ENCODE measurements around the gene SOX10. TPM values are rescaled to one million over a fixed set of nuclear protein-coding genes. Genes with fewer than 3 reads are reported as not detected.
"Not testable (repeated sequence)": the region's sequence is repeated elsewhere in the genome, so short reads cannot be mapped to it uniquely, and the experiment has no call there.

SOX10 gene
- total RNA-seq, 1 experiment from 2014 or later = not detected

- H3K9me2 ChIP-seq (ENCODE audit: insufficient read depth) = no peaks in the 10 kb centered on the region
- H3K36me3 ChIP-seq (ENCODE audit: control insufficient read depth in 1 of 2, insufficient read depth in 2 of 2, low read length in 2 of 2) = peaks cover 37 to 42% of the 10 kb centered on the region in 2 experiments
- RAD21 ChIA-PET (ENCODE audit: low non-redundant PET in 1 of 2, low total read pairs in 2 of 2, uncharacterized antibody in 2 of 2, unreplicated experiment in 2 of 2) = no interaction called here
- peaks cover 7 to 17% of the 10 kb centered on the region in 2 experiments; a peak in 3 of 4 replicates for H3K4me1 ChIP-seq (ENCODE audit: control insufficient read depth in 1 of 2, insufficient read depth in 2 of 2, low read length in 2 of 2)
- peaks cover 59% of the 10 kb centered on the region for H3K79me2 ChIP-seq (ENCODE audit: insufficient read depth, low read length)
- ATAC-seq (no peak), DNase-seq (ENCODE audit: low read depth, low spot score) (no peak)
- no peak overlapping the region for H3K9ac ChIP-seq (ENCODE audit: low read length)
- CTCF ChIA-PET = no interaction called here
- no peaks in the 10 kb centered on the region for H3K27me3 ChIP-seq (ENCODE audit: insufficient read depth, low read length)
- POLR2A ChIA-PET = no interaction called here
- intact Hi-C loops (cut with micrococcal nuclease) = no loop called here
- BruUV-seq (replicated peaks) = no TSS peak
- H3K9me3 ChIP-seq (ENCODE audit: control insufficient read depth in 1 of 2, insufficient read depth in 1 of 2, low read depth in 1 of 2, low read length in 2 of 2) = no peaks in the 10 kb centered on the region
- H2AFZ ChIP-seq (ENCODE audit: low read depth, low read length, poor library complexity, severe bottlenecking) = no peak overlapping the region
- no peak for TF ChIP-seq FOSL1 (IDR thresholded peaks at IDR 0.05; ENCODE audit: low read depth)
- no peak for TF ChIP-seq SRF (IDR thresholded peaks at IDR 0.05; ENCODE audit: low read depth)
- no peak for TF ChIP-seq EZH2phosphoT487 (IDR thresholded peaks at IDR 0.05; ENCODE audit: borderline replicate concordance)
- no peak for TF ChIP-seq RAD21 (IDR thresholded peaks at IDR 0.05; ENCODE audit: low read depth)
- TF ChIP-seq ELF1 (IDR thresholded peaks at IDR 0.05; ENCODE audit: borderline replicate concordance, low read depth) = no peak
- TF ChIP-seq EGR1 (IDR thresholded peaks at IDR 0.05; ENCODE audit: low read depth) = no peak
- H3K27ac ChIP-seq (ENCODE audit: low read depth, low read length) = no peak overlapping the region
- H3K4me3 ChIP-seq (replicated peaks in 1 of 2; ENCODE audit: low read depth in 1 of 2, low read length in 2 of 2) = no peak overlapping the region
- no peaks in the 10 kb centered on the region for H4K20me1 ChIP-seq (ENCODE audit: insufficient read depth)
- H3K4me2 ChIP-seq (ENCODE audit: low read length) = no peak overlapping the region
Observed at GRCh38 chr22:37957232-37957631, 27.1 kb downstream of the SOX10 start.

- intact Hi-C loops (cut with micrococcal nuclease); BruUV-seq (replicated peaks): not testable (repeated sequence)
- peaks cover 7 to 17% of the 10 kb centered on the region in 2 experiments; a peak in 3 of 4 replicates for H3K4me1 ChIP-seq (ENCODE audit: control insufficient read depth in 1 of 2, insufficient read depth in 2 of 2, low read length in 2 of 2)
Observed at GRCh38 chr22:37955825-37956397, 28.4 kb downstream of the SOX10 start.

More at GRCh38 chr22:37955825-37956397, 28.4 kb downstream of the SOX10 start:
- H3K9me3 ChIP-seq (ENCODE audit: control insufficient read depth in 1 of 2, insufficient read depth in 1 of 2, low read depth in 1 of 2, low read length in 2 of 2); H3K4me2 ChIP-seq (ENCODE audit: low read length); H2AFZ ChIP-seq (ENCODE audit: low read depth, low read length, poor library complexity, severe bottlenecking); H3K9ac ChIP-seq (ENCODE audit: low read length); RAD21 ChIA-PET (ENCODE audit: low non-redundant PET in 1 of 2, low total read pairs in 2 of 2, uncharacterized antibody in 2 of 2, unreplicated experiment in 2 of 2); DNase-seq (ENCODE audit: low read depth, low spot score); H3K9me2 ChIP-seq (ENCODE audit: insufficient read depth); H4K20me1 ChIP-seq (ENCODE audit: insufficient read depth); H3K27ac ChIP-seq (ENCODE audit: low read depth, low read length); H3K4me3 ChIP-seq (replicated peaks in 1 of 2; ENCODE audit: low read depth in 1 of 2, low read length in 2 of 2); H3K27me3 ChIP-seq (ENCODE audit: insufficient read depth, low read length); CTCF ChIA-PET; POLR2A ChIA-PET; ATAC-seq: not testable (repeated sequence)
- Histone ChIP-seq H3K36me3 (ENCODE audit: control insufficient read depth in 1 of 2, insufficient read depth in 2 of 2, low read length in 2 of 2) (peaks cover 28 to 30% of the 10 kb centered on the region in 2 experiments), H3K79me2 (ENCODE audit: insufficient read depth, low read length) (peaks cover 55% of the 10 kb centered on the region)
